ENCODE results near the gene RGS6.
A peak's percentile ranks its signal among the peaks of the same experiment; 100 is the strongest.

Gene RGS6

GRCh38 chr14:72256055-72256454 lies 323.8 kb downstream of the RGS6 start:
- DNase-seq, result no peak

- no peak for DNase-seq
These were observed 328.8 kb downstream of the RGS6 start for GRCh38 chr14:72261068-72261467.

DNA sequence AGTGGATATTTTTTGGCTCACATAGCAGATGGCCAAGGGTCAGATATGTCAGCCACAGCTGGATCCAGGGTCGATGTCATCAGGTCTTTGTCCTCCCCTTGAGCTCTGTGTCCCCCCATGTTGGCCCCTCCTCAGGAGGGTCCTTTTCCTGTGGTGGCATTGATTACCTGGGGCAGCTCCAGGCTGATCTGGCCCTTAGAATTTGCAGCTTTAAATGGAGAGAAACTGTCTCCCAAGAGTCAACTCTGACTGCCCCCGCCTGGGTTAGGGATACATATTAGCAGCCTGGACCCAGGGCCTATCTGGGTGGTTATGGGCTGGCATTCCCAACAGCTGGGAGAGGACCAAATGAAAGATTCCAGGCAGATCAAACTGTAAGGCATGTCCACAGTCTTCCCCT lies 330.5 kb downstream of the RGS6 start:
- DNase-seq, result no peak

- no peak for DNase-seq
These were observed 332.5 kb downstream of the RGS6 start for GRCh38 chr14:72264716-72265115.

- no peak for DNase-seq
These were observed 338.0 kb downstream of the RGS6 start for GRCh38 chr14:72270147-72270727.

DNA sequence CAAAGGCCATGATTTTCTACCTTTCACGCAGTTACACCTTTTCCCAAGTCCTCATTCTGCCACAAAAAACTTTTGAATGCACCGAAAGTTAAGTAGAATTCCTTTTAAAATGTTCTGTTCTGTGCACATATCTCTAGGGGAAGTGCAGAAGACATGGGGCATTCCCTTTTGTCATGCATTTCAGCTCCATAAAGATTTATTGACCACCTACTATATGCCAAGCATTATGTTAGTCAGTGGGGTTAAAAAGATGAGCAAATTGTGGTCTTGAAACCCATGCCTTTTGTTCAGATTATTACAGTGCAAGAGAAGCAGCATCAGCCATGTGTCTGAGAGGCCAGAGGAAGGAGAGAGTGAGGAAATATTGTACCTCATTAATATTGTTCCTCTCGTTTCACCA lies 338.5 kb downstream of the RGS6 start:
- no peak for DNase-seq

GRCh38 chr14:72275242-72275641 lies 343.0 kb downstream of the RGS6 start:
- DNase-seq, result no peak

DNA sequence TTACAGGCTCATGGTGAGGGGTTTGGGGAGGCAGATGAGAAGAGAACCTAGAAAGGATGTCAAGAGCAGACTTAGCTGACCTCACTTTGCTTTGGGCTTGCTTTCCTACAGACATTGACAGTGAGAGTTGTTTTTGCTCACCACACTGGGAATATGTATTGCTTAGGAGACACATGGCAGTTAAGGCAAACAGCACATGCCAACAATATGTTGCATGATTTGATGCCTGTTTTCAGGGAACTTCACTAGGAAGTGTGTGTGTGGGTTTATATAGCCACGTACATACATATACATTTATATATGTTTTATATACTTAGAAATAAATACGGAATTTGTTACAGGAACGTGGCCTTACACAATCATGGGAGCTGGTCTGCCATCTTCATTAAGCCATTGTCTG lies 346.1 kb downstream of the RGS6 start:
- DNase-seq, result no peak

GRCh38 chr14:72284176-72284575 lies 351.9 kb downstream of the RGS6 start:
- no peak for DNase-seq

GRCh38 chr14:72290241-72290640 lies 358.0 kb downstream of the RGS6 start:
- no peak for DNase-seq

GRCh38 chr14:72291908-72292688 lies 359.9 kb downstream of the RGS6 start:
- no peak for DNase-seq

- DNase-seq, result no peak
These were observed 360.4 kb downstream of the RGS6 start for GRCh38 chr14:72292689-72293024.

- DNase-seq, result no peak
These were observed 369.1 kb downstream of the RGS6 start for GRCh38 chr14:72301352-72301751.

GRCh38 chr14:72303930-72304329 lies 371.7 kb downstream of the RGS6 start:
- DNase-seq, result no peak

- no peak for DNase-seq
These were observed 373.3 kb downstream of the RGS6 start for GRCh38 chr14:72305561-72305960.

DNA sequence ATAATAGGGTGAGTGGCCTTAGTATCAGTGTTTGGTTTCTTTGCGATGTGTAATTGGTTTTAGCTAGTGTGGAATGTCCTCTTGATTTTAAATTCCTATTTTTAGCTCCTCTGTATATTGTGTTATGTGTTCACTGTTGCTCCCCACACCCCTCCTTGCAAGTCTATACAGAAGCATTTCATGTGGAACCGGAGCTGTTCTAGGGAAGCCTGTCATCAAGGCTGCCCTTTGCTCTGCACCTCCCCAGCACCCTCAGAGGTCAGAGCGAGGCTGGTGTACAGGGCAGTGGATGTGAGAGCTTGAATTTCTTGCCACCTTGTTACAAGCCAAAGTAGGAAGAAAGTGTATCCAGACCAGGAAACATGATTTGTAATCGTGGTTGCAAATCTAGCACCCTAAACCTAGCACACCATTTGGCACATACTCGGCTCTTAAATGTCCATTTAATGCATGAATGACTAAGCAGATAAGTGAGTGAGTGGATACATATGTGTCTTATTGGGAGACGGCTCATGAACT lies 376.8 kb downstream of the RGS6 start:
- no peak for DNase-seq

- no peak for DNase-seq
These were observed 378.9 kb downstream of the RGS6 start for GRCh38 chr14:72311116-72311515.

DNA sequence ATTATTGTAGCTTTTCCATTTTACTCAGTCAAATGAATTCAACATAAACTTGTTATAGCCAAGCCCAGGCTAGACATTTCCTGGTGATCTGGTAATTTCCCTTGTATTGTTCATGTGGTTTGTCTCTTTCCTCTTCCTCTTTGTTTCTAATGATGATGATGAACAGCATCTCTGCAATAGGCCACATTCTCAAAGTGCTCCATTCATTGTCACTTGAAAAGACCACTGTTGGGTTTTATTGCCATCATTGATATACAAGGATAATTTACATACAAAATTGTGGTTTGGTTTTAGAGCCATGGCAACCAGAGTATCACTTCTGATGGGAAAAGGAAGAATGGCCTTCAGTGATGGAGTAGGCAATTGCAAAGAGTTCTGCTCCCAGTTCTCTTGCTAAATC lies 379.3 kb downstream of the RGS6 start:
- DNase-seq, result no peak

- DNase-seq, result no peak
These were observed 382.7 kb downstream of the RGS6 start for GRCh38 chr14:72314808-72315435.

- no peak for DNase-seq
These were observed 383.5 kb downstream of the RGS6 start for GRCh38 chr14:72315714-72316113.

- DNase-seq, result no peak
These were observed 386.4 kb downstream of the RGS6 start for GRCh38 chr14:72318648-72319047.

- peak; percentile 68 for DNase-seq
These were observed 399.8 kb downstream of the RGS6 start for GRCh38 chr14:72332046-72332445.

DNA sequence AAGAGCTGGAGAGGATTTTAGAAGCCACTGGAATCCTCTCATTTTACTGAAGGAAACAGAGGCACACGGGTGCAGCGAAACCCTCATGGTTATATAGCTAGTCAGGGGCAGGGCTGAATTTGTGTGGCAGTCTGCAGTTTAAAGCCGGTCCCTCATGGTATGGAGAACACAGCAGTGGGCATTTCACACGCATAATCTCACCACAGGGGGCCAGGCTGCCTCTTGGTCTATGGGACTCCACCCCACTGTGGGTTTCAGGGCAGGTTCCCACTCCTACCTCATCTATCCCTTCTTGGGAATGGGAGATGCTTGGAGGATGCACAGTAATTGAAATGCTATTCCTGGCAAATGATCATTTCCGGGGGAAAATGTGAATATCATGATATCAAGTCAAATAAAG lies 400.6 kb downstream of the RGS6 start:
- DNase-seq, result no peak

GRCh38 chr14:72333357-72333756 lies 401.1 kb downstream of the RGS6 start:
- DNase-seq, result no peak

Data from right forelimb (tissue), 1 donor.